OCI-LY7 (cell line): ENCODE results near the gene OR13C5. TPM values are rescaled to one million over a fixed set of nuclear protein-coding genes. Genes with fewer than 3 reads are reported as not detected.

Experiments used
- BruUV-seq: library from RNA; stranded (reverse); fragments of 400-500 nt; replicated peaks from 2 replicates; lab custom pipeline; 2021; lab: Mats Ljungman, UMichigan
- CTCF ChIA-PET: fragments of 300-600 bp; sonication (Branson Sonifier 250); formaldehyde crosslinking; loops from one replicate; lab custom pipeline; 2022; ENCODE audit warnings: antibody characterized with exemption; ENCODE audit not compliant: unreplicated experiment; lab: Charles Lee
- POLR2A ChIA-PET: fragments of 300-600 bp; sonication (Branson Sonifier 250); formaldehyde crosslinking; loops from one replicate; lab custom pipeline; 2022; ENCODE audit warnings: antibody characterized with exemption; lab: Charles Lee
- DNase-seq: peaks from one replicate; pipeline ENCODE4 v3.0.0-alpha.2; 2015; ENCODE audit warnings: low spot score
- H2AFZ ChIP-seq: fragments of 200-600 bp; sonication (generic), shearing (Covaris generic); 2 replicates; pipeline ENCODE4 v1.6.1; 2014; ENCODE audit warnings: mild to moderate bottlenecking, antibody characterized with exemption, low read length, moderate library complexity
- H3K27ac ChIP-seq: fragments of 200-600 bp; sonication (generic); 2 replicates; pipeline ENCODE4 v1.5.1; 2014; ENCODE audit warnings: mixed run types, low read depth, mild to moderate bottlenecking, moderate library complexity, low read length, inconsistent platforms; ENCODE audit not compliant: poor library complexity, severe bottlenecking
- H3K36me3 ChIP-seq: fragments of 200-600 bp; sonication (generic); 2 replicates; pipeline ENCODE4 v1.6.1; 2014; ENCODE audit warnings: mild to moderate bottlenecking, antibody characterized with exemption, low read length, moderate library complexity, mixed read lengths; ENCODE audit not compliant: insufficient read depth
- H3K4me1 ChIP-seq: fragments of 200-600 bp; sonication (generic); 2 replicates; pipeline ENCODE4 v1.5.1; 2014; ENCODE audit warnings: mild to moderate bottlenecking, low read length; ENCODE audit not compliant: insufficient read depth, poor library complexity, severe bottlenecking
- H3K4me2 ChIP-seq: fragments of 200-600 bp; sonication (generic); 2 replicates; pipeline ENCODE4 v1.6.1; 2014; ENCODE audit warnings: mild to moderate bottlenecking, low read length
- H3K4me3 ChIP-seq: fragments of 200-600 bp; sonication (generic); 2 replicates; pipeline ENCODE4 v1.5.1; 2014; ENCODE audit warnings: mild to moderate bottlenecking, low read depth, low read length; ENCODE audit not compliant: poor library complexity, severe bottlenecking
- H3K79me2 ChIP-seq: fragments of 200-600 bp; sonication (generic); 2 replicates; pipeline ENCODE4 v1.6.1; 2016; ENCODE audit warnings: low read depth, mild to moderate bottlenecking, low read length, moderate library complexity, mixed read lengths; ENCODE audit not compliant: insufficient read depth
- H3K9me2 ChIP-seq: fragments of 200-600 bp; sonication (generic); 2 replicates; pipeline ENCODE4 v1.6.1; 2016; ENCODE audit warnings: mild to moderate bottlenecking, low read length, mixed read lengths; ENCODE audit not compliant: insufficient read depth
- H3K9me3 ChIP-seq: fragments of 200-600 bp; sonication (generic); 2 replicates; pipeline ENCODE4 v1.6.1; 2014; ENCODE audit warnings: mild to moderate bottlenecking, mixed run types, low read length, mixed read lengths
- H4K20me1 ChIP-seq: fragments of 200-600 bp; sonication (generic); 2 replicates; pipeline ENCODE4 v1.6.1; 2014; ENCODE audit warnings: mild to moderate bottlenecking, antibody characterized with exemption, low read length, moderate library complexity, mixed read lengths; ENCODE audit not compliant: insufficient read depth
- CTCF ChIP-seq: fragments of 200-600 bp; sonication (generic); conservative IDR thresholded peaks from 2 replicates; pipeline ENCODE4 v1.5.1; 2014; ENCODE audit warnings: mild to moderate bottlenecking, antibody characterized with exemption, low read length, moderate library complexity, mixed read lengths
- EZH2phosphoT487 ChIP-seq: fragments of 200-600 bp; sonication (generic); IDR thresholded peaks from 2 replicates; pipeline ENCODE4 v1.6.1; 2018; ENCODE audit warnings: low read depth, borderline replicate concordance, mild to moderate bottlenecking, mixed run types, antibody characterized with exemption, low read length, moderate library complexity, mixed read lengths
- intact Hi-C: fragments of 100-400 bp; cut with micrococcal nuclease; formaldehyde crosslinking; loops from one replicate; pipeline ENCODE4 v1.10.0; 2022; ENCODE audit not compliant: unreplicated experiment
- total RNA-seq, 2 experiments: library from RNA; depleted of rRNA in 1 of 2; stranded (reverse); fragments of >200 nt in 1 of 2; shearing (Covaris generic) in 1 of 2; gene quantifications; 2 replicates each; pipeline ENCODE4 v1.2.3, GENCODE V29; 2014 to 2022

The OR13C5 gene
- total RNA-seq, 2 experiments from 2014 or later = not detected

GRCh38 chr9:104618104-104618503 lies 18.9 kb upstream of the OR13C5 start, which contains the start of gene OR13C9:
OR13C9 (minus strand) TSS chr9:104618204; CDS start chr9:104618204, 0 bp downstream.
- no TSS peak for BruUV-seq
- H3K36me3 ChIP-seq = no peaks in the 10 kb centered on the region
- no peaks in the 10 kb centered on the region for H3K79me2 ChIP-seq
- H3K4me2 ChIP-seq = no peak within 1 kb of the TSS
- ChIA-PET POLR2A (interaction anchor here (0.7 to 1.4 kb wide), 2 partner anchors 163 to 734 kb away, joined by 3 read pairs; no protein-coding TSS in a partner anchor), CTCF (no interaction called here)
- DNase-seq = no peak
- no peak within 1 kb of the TSS for H2AFZ ChIP-seq
- H4K20me1 ChIP-seq = no peaks in the 10 kb centered on the region
- no peaks in the 10 kb centered on the region for H3K4me1 ChIP-seq
- intact Hi-C loops = no loop called here
- no peaks in the 10 kb centered on the region for H3K9me3 ChIP-seq
- no peak within 1 kb of the TSS for H3K4me3 ChIP-seq
- TF ChIP-seq EZH2phosphoT487 = no peak
- H3K9me2 ChIP-seq = no peaks in the 10 kb centered on the region
- no peak within 1 kb of the TSS for H3K27ac ChIP-seq

DNA sequence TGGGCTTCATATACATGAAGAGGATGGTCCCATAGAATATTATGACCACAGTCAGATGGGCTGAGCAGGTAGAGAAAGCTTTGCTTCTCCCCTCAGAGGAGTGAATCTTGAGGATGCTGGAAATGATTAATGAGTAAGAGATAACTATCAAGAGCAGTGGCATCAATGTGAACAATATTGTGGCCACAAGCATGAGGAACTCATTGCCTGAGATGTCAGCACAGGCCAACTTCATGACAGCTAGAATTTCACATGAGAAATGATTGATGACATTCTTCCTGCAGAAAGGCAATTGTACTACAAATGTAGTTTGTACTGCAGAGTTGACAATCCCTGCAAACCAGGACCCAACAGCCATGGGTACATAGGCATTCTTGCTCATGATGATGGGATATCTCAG lies 18.2 kb upstream of the OR13C5 start:
- no peaks in the 10 kb centered on the region for H3K9me2 ChIP-seq
- no peak overlapping the region for H3K4me2 ChIP-seq
- BruUV-seq = no TSS peak
- H3K4me3 ChIP-seq = no peak overlapping the region
- no peaks in the 10 kb centered on the region for H4K20me1 ChIP-seq
- H3K79me2 ChIP-seq = no peaks in the 10 kb centered on the region
- no peaks in the 10 kb centered on the region for H3K4me1 ChIP-seq
- intact Hi-C loops = no loop called here
- TF ChIP-seq EZH2phosphoT487 (no peak), CTCF (no peak)
- no peak overlapping the region for H3K27ac ChIP-seq
- no peak overlapping the region for H2AFZ ChIP-seq
- H3K36me3 ChIP-seq = no peaks in the 10 kb centered on the region
- CTCF ChIA-PET = no interaction called here
- H3K9me3 ChIP-seq = no peaks in the 10 kb centered on the region
- POLR2A ChIA-PET = no interaction called here
- no peak for DNase-seq

DNA sequence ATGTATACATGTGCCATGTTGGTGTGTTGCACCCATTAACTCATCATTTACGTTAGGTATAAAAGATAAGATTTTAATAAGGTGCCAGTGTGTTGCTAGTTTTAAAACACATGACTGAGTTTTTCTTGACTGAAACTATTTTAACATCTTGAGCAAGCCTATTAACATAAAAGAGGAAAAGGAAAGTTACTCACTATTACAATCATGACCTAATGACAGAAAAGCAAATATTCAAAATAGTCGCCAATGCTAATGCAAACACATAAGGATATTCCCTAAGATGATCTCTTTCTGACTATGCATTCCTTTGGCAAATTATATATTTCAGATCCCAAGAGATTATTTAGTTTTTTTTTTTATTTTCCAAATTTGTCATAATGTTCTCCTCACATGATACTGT lies 12.0 kb upstream of the OR13C5 start:
- no peak overlapping the region for H3K4me3 ChIP-seq
- intact Hi-C loops = no loop called here
- TF ChIP-seq EZH2phosphoT487 (no peak), CTCF (no peak)
- no peaks in the 10 kb centered on the region for H4K20me1 ChIP-seq
- ChIA-PET POLR2A (no interaction called here), CTCF (no interaction called here)
- H3K27ac ChIP-seq = no peak overlapping the region
- no peak overlapping the region for H3K4me2 ChIP-seq
- H3K79me2 ChIP-seq = no peaks in the 10 kb centered on the region
- H2AFZ ChIP-seq = no peak overlapping the region
- no peaks in the 10 kb centered on the region for H3K9me3 ChIP-seq
- H3K36me3 ChIP-seq = no peaks in the 10 kb centered on the region
- H3K4me1 ChIP-seq = no peaks in the 10 kb centered on the region
- no peak for DNase-seq
- no TSS peak for BruUV-seq
- no peaks in the 10 kb centered on the region for H3K9me2 ChIP-seq
